Adrenal gland (tissue), 12 donors: ENCODE results near the gene ELP5. TPM values are rescaled to one million over a fixed set of nuclear protein-coding genes. Genes with fewer than 3 reads are reported as not detected.

Source experiments
- DNase-seq, 7 donors: peaks; one replicate each; pipeline ENCODE4 v3.0.0-alpha.2; 2019 to 2020
- H3K27ac ChIP-seq, 5 donors: fragments of 200-600 bp; sonication (generic) in 4 of 5; 1 replicate in 3 of 5; 2 replicates in 2 of 5; pipeline versions ENCODE4 v1.5.1 to v1.8.0; 2016 to 2020; ENCODE audit warnings: mild to moderate bottlenecking in 1 of 5
- H3K27me3 ChIP-seq: fragments of 200-600 bp; 2 replicates; pipeline ENCODE4 v1.8.0; 2021
- H3K36me3 ChIP-seq, 2 donors: fragments of 200-600 bp; replicated peaks in 1 of 2; 1 replicate in 1 of 2; 2 replicates in 1 of 2; pipeline versions ENCODE4 v1.5.1 to v1.8.0; 2018 to 2022
- H3K4me1 ChIP-seq, 2 donors: fragments of 200-600 bp; replicated peaks in 1 of 2; 1 replicate in 1 of 2; 2 replicates in 1 of 2; pipeline versions ENCODE4 v1.5.1 to v1.8.0; 2018 to 2021
- H3K4me3 ChIP-seq, 4 donors: fragments of 200-600 bp; sonication (generic) in 3 of 4; one replicate each; pipeline ENCODE4 v1.5.1; 2016 to 2018
- H3K9me3 ChIP-seq, 3 donors: fragments of 200-600 bp; sonication (generic) in 1 of 3; replicated peaks in 1 of 3; 1 replicate in 2 of 3; 2 replicates in 1 of 3; pipeline versions ENCODE4 v1.5.1 to v1.8.0; 2016 to 2021
- POLR2A ChIP-seq, 2 donors: fragments of 450-650 bp; IDR thresholded peaks; one replicate each; pipeline ENCODE4 v1.6.1; 2017; ENCODE audit warnings: antibody characterized with exemption in 2 of 2, mild to moderate bottlenecking in 2 of 2, moderate library complexity in 1 of 2
- WGBS, 4 donors: extraction: QIAGEN DNeasy Blood & Tissue Kit in 2 of 4; methylation state at CpG; one replicate each; pipeline versions ENCODE4 v1.1.5 to v1.1.7; 2013 to 2017; 5-methylcytosine and 5-hydroxymethylcytosine counted together
- intact Hi-C, 2 donors: fragments of 100-400 bp; cut with DNase I; formaldehyde crosslinking; loops; one replicate each; pipeline versions ENCODE4 v1.14.1 to v1.15.0; 2022 to 2023
- polyA plus RNA-seq, 3 donors: library from polyadenylated mRNA; stranded (reverse); fragments of 200-250 nt in 2 of 3; fragments of 350-450 nt in 1 of 3; fragmentation: Illumina TruSeq in 1 of 3; extraction: RNeasy Lipid Tissue Mini Kit (QIAGEN cat#74804) in 1 of 3; gene quantifications; one replicate each; pipeline ENCODE4 v1.2.3, GENCODE V29; 2013 to 2014
- total RNA-seq, 9 donors: library from RNA; depleted of rRNA in 4 of 9; stranded (reverse); fragments of >200 nt in 4 of 9; fragments of 120-200 nt in 1 of 9; fragmentation: NEBNext Ultra II Directional in 1 of 9; extraction: Animal tissue kit (Norgen Biotek cat#: 25700) in 1 of 9; gene quantifications; one replicate each; pipeline versions ENCODE4 v1.1.0 to v1.2.4, GENCODE V29; 2013 to 2023
- TF ChIP-seq, protein P1 (sequence below), 6 experiments: fragments of 450-650 bp in 4 of 6; fragments of 200-600 bp in 2 of 6; sonication (generic) in 1 of 6; IDR thresholded peaks; 1 replicate in 5 of 6; 2 replicates in 1 of 6; pipeline versions ENCODE4 v1.5.1 to v1.8.0; 2016 to 2021; ENCODE audit warnings: antibody characterized with exemption in 6 of 6, mild to moderate bottlenecking in 2 of 6, moderate library complexity in 1 of 6
- donor health status: healthy with polysubstance abuse.
- donor health status: Bipolar disorder and iron deficiency.
- donor health status: DM: yes; HTN: yes; CAD: no.
- donor health status: DM: no; HTN: no; CAD: no.
- donor health status: DM: no; HTN: no; CAD: no.
- donor health status: DM: yes; HTN: yes; CAD: no.

Gene ELP5
- total and polyA plus RNA-seq, 12 donors, result 28.0 to 96.5 (median 61.3) TPM

DNA sequence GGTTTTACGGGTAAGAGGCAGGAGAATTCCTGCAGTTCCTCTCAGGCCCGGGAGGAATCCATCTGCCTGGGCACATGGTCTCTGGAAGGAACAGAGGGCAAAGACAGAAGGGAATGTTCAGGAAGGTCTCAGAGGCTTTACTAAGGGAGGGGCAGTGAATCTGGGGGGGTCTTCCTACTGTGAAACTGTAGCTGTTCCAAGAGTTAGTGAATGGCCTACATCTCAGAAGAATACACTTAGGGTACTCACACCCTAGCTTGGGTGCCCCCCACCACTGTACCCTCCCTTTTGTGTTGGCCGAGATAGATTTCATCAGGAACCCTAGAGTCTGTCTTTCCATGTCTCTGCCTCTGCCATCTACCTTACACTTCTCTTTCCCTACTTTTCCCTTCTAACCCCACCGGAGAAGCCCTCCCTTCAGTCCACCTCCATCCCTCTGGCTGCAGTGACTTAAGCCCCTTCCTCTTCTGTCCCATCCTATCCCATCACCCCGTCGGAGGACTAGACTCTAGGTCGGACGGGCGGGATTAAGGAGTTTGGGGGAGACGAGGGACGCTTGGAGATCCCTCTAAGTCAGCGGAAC is 32.7 kb upstream of the ELP5 start:
- DNase-seq, result peak in 1 of 7 donors; percentile 35
- 16 to 19% (median 16%) methylated on average over 11 to 12 of the region's 12 CpGs for WGBS, 4 donors
- Histone ChIP-seq H3K9me3 (no peaks in the 10 kb centered on the region), H3K4me3 (peak overlapping the region in 2 of 4 donors; percentile 87 to 99), H3K27ac (peak overlapping the region; percentile 86 to 100 (median 97)), H3K36me3 (peaks cover 0 to 26% of the 10 kb centered on the region in 2 donors), H3K4me1 (peaks cover 40 to 79% of the 10 kb centered on the region in 2 donors), H3K27me3 (no peaks in the 10 kb centered on the region)
- TF ChIP-seq, protein P1, sequence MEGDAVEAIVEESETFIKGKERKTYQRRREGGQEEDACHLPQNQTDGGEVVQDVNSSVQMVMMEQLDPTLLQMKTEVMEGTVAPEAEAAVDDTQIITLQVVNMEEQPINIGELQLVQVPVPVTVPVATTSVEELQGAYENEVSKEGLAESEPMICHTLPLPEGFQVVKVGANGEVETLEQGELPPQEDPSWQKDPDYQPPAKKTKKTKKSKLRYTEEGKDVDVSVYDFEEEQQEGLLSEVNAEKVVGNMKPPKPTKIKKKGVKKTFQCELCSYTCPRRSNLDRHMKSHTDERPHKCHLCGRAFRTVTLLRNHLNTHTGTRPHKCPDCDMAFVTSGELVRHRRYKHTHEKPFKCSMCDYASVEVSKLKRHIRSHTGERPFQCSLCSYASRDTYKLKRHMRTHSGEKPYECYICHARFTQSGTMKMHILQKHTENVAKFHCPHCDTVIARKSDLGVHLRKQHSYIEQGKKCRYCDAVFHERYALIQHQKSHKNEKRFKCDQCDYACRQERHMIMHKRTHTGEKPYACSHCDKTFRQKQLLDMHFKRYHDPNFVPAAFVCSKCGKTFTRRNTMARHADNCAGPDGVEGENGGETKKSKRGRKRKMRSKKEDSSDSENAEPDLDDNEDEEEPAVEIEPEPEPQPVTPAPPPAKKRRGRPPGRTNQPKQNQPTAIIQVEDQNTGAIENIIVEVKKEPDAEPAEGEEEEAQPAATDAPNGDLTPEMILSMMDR (IDR thresholded peaks at IDR 0.05), result no peak
- intact Hi-C loops, result no loop called here

DNA sequence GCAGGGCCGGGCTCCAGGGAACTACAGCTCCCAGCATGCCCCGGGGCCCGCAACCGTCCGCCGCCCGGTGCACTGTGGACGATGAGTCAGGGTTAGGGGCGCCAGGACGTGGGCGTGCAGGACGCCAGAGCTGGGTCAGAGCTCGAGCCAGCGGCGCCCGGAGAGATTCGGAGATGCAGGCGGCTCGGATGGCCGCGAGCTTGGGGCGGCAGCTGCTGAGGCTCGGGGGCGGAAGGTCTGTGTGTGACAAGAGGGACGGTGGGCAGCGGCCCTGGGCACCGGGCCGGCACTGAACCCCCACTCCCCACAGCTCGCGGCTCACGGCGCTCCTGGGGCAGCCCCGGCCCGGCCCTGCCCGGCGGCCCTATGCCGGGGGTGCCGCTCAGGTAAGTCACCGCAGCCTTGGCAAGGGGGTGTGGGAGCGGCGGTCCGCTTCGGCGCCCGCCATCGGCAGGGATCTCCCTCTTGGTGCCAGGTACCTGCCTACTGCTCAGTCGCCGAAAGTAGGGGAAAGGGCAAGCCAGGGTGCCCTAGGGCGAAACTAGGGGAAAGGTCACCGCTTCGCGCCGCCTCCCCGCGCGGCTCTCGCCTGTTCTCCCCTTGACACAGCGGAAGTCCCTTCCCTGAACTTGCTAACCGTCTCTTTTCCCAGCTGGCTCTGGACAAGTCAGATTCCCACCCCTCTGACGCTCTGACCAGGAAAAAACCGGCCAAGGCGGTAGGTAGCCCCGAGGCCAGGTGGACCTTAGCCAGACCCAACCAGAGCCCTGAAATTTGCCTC is 32.0 kb upstream of the ELP5 start, which contains the start of the genes ACADVL and DLG4:
ACADVL (plus strand) TSS at position 127 of the 781 bp plus-strand sequence; CDS start at position 174, 47 bp downstream.
DLG4 (minus strand) TSS at position 25 of the 781 bp plus-strand sequence.
- intact Hi-C loops, result no loop called here
- peak; percentile 92 to 97 (median 95) for DNase-seq
- peaks cover 45 to 78% of the 10 kb centered on the region in 2 donors for H3K4me1 ChIP-seq
- H3K4me3 ChIP-seq, result peak within 1 kb of the TSS; percentile 48 to 99 (median 82)
- no peaks in the 10 kb centered on the region for H3K27me3 ChIP-seq
- 0 to 2% (median 1%) methylated on average over 22 to 63 of the region's 63 CpGs for WGBS, 4 donors
- peaks cover 0 to 30% of the 10 kb centered on the region in 2 donors for H3K36me3 ChIP-seq
- H3K9me3 ChIP-seq, result no peaks in the 10 kb centered on the region
- TF ChIP-seq POLR2A (IDR thresholded peaks at IDR 0.05), result peak; percentile 88 to 98
- TF ChIP-seq, protein P1 (IDR thresholded peaks at IDR 0.05), result no peak
- H3K27ac ChIP-seq, result peak within 1 kb of the TSS; percentile 86 to 100 (median 97)

DNA sequence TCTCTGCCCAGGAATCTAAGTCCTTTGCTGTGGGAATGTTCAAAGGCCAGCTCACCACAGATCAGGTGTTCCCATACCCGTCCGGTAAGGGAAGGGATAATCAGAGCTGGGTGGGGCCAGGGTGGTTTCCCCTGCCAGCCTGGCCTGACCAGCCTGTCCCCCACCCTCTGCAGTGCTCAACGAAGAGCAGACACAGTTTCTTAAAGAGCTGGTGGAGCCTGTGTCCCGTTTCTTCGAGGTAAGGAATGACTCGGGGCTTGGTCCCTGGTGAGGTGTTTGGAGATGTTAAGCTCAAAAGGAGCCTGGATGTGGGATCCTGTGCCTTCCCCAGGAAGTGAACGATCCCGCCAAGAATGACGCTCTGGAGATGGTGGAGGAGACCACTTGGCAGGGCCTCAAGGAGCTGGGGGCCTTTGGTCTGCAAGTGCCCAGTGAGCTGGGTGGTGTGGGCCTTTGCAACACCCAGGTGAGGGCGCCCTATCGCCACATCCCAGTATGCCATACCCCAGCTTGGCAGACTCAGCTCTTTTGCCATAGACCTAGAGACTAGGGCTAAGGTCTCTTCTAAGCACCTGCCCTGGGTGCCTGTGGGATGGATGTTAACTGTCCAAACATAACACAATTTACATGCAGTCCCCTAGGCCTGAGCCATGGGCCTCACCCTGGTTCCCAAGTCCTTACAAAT is 31.3 kb upstream of the ELP5 start:
- Histone ChIP-seq H3K4me3 (peak overlapping the region; percentile 48 to 99 (median 82)), H3K27me3 (no peaks in the 10 kb centered on the region), H3K9me3 (no peaks in the 10 kb centered on the region), H3K27ac (peak overlapping the region; percentile 86 to 100 (median 97)), H3K36me3 (peaks cover 0 to 38% of the 10 kb centered on the region in 2 donors), H3K4me1 (peaks cover 46 to 71% of the 10 kb centered on the region in 2 donors)
- WGBS, 4 donors, result 15 to 19% (median 17%) methylated on average over 7 to 11 of the region's 11 CpGs
- DNase-seq, result peak; percentile 75 to 90 (median 83)
- intact Hi-C loops, result no loop called here
- no peak for TF ChIP-seq POLR2A (IDR thresholded peaks at IDR 0.05)
- TF ChIP-seq, protein P1 (IDR thresholded peaks at IDR 0.05), result peak; percentile 7 to 52 (median 48)
